HTR-8/SVneo (cell line): Measurements from ENCODE around the gene KRT2.

Experiments
- DNase-seq: peaks from one replicate; pipeline ENCODE4 v3.0.0; 2011; ENCODE audit warnings: low spot score, mixed read lengths; ENCODE audit not compliant: insufficient read length
- FAIRE-seq: peaks from 2 replicates; lab custom pipeline; 2011; peaks lifted over from hg19 to GRCh38; lab: Jason Lieb, UNC

The KRT2 gene

DNA sequence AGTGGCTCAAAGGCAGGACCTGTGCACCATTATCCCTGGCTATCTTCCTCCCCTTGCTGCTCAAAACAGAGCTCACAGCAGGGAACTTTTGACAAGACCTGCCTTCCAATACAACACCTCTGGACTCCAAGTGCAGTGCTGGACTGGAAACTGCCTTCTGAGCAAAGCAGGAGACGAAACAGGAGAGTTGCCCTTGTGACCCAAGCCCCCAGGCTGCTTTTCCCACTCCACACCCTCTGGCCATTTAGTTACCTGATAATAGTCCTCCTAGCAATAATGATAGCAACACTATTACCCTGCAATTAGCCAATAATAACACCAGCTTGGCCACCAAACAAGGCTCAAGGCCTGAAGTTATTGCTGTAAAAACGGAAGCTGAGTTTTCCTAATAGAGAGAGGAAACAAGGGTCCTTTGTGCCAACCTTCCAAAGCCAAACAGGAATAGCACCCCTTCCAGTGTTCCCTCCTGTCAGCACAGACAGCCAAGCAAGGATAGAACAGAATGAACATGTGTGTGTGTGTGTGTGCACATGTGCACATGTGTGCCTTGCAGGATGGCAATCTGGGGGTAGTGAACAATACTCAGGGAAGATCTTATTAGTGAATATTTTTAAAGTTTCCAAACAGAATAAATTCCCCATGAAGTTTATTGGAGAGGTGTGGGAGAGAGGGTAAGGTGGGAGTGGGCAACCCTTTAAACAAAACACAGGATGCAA lies 24.5 kb downstream of the KRT2 start:
- FAIRE-seq (no peak), DNase-seq (no peak)

DNA sequence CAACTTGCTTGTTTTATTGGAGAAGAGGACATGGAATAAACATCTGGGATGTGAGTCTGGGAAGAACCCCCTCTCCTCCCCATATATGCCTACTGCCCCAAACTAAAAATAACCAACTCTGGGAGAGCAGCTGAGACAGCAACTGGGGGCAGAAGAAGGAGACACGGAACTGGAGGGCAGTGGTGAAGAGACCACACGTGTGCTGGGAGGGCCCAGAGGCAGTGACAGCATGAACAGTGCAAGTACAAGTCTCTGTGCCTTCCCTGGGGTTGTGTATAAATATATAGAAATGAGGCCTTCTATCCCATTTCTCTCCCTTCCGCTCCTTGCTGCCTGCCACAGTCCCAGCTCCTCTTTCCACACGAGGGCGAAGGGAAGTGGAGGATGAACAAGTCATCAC lies 29.7 kb downstream of the KRT2 start:
- no peak for DNase-seq
- no peak for FAIRE-seq

DNA sequence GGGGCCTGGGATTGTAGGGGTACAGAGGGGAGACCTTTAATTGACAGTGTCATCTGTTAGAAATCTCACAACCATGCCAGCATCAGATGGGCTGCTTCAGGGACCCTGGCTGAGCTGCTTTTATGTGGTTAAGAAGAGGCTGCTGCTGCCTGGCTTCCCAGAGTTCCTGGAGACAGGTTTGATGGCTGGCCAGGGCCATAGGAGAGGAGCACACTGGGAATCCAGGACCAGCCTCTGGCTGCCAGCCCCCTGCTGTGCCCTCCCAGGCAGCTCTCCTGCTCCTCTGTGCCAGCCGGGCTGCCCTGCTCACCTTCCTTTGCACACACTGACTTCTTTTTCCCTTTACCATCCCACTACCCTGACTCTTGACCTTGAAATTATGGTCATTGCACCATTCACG lies 33.1 kb downstream of the KRT2 start:
- FAIRE-seq: no peak

GRCh38 chr12:52618216-52618615 lies 33.8 kb downstream of the KRT2 start, which contains the start of gene KRT73:
Gene KRT73, minus strand, starts transcription at chr12:52618559. Its CDS starts 35 bp downstream, at chr12:52618524.
- DNase-seq (no peak), FAIRE-seq (no peak)

More for the DNA sequence above, 33.1 kb downstream of the KRT2 start:
- DNase-seq: no peak

GRCh38 chr12:52617403-52617785 lies 34.6 kb downstream of the KRT2 start:
- DNase-seq (no peak), FAIRE-seq (no peak)

- DNase-seq: no peak
- FAIRE-seq: no peak
Observed at GRCh38 chr12:52616680-52617402, 35.2 kb downstream of the KRT2 start.

- FAIRE-seq: no peak
Observed at GRCh38 chr12:52615912-52616311, 36.1 kb downstream of the KRT2 start.

GRCh38 chr12:52615208-52615868 lies 36.7 kb downstream of the KRT2 start:
- no peak for DNase-seq
- no peak for FAIRE-seq

More at GRCh38 chr12:52615912-52616311, 36.1 kb downstream of the KRT2 start:
- no peak for DNase-seq

GRCh38 chr12:52614381-52615207 lies 37.4 kb downstream of the KRT2 start:
- FAIRE-seq (no peak), DNase-seq (no peak)

DNA sequence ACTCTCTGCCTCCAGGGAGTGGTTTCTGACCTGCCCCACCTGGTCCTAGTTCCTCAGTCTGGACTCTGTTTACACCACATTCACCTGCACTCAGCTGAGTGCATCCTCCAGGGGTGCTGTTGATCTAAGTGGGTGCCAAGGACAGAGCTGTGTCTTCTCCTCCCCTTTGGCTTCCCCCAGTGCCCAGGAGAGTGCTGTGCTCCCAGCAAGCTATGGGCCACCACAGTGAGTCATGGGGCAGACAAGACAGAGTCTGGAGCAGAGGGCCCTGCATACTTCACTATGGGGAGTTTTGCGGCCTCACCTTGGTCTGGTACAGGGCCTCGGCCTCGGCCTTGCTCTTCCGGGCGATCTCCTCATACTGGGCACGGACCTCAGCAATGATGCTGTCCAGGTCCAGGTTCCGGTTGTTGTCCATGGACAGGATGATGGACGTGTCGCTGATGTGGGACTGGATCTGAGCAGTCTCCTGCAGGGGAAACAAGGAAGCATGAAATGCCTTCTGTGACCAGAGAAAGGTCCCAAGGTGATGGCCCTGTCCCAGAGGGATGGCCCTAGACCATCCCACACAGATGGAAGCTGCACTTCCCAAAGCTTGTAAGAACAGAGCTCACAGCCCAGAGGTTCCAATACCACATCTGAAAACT lies 38.5 kb downstream of the KRT2 start:
- DNase-seq (no peak), FAIRE-seq (no peak)

GRCh38 chr12:52612431-52613383 lies 39.3 kb downstream of the KRT2 start:
- FAIRE-seq: no peak
- DNase-seq: no peak

DNA sequence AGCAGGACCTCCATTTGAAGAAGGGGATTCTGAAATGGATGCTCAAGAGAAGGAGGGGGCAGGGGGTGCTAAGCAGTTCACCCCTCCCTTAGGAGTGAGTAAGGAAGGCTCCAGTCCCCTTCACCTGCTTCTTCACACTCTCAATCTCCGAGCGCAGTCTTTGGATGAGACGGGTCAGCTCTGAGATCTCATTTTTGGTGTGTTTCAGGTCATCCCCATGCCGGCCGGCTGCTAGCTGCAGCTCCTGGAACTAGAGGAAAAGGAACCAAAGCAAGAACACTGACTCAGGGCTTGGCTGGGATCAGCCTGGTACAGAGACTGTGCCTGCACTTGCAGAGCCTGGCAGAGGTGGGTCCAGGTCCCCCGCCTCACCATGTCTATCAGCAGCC lies 40.9 kb downstream of the KRT2 start:
- FAIRE-seq: no peak

GRCh38 chr12:52608826-52609630 lies 43.0 kb downstream of the KRT2 start:
- FAIRE-seq (no peak), DNase-seq (no peak)

More for the DNA sequence above, 40.9 kb downstream of the KRT2 start:
- DNase-seq: no peak

DNA sequence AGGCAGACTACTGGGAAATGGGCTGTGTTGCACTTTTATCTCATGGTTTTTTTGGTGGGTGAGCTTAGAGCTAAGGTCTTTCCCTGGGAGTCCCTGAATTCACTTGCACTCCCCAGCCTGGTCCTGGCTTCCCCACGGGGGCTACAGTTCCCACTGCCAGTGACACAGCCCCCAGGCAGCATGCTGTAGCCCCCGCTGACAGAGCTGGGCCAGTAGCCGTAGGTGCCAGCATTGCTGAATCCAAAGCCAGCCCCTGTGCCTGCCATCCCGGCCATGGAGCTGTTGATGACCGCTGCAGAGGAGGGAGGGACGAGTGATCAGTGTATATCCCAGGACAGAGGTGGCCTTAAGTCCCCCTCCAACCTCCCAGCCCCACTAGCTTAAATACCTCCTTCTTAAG lies 43.9 kb downstream of the KRT2 start:
- no peak for DNase-seq

GRCh38 chr12:52607314-52607713 lies 44.7 kb downstream of the KRT2 start:
- FAIRE-seq: no peak
- no peak for DNase-seq

More for the DNA sequence above, 43.9 kb downstream of the KRT2 start:
- no peak for FAIRE-seq

DNA sequence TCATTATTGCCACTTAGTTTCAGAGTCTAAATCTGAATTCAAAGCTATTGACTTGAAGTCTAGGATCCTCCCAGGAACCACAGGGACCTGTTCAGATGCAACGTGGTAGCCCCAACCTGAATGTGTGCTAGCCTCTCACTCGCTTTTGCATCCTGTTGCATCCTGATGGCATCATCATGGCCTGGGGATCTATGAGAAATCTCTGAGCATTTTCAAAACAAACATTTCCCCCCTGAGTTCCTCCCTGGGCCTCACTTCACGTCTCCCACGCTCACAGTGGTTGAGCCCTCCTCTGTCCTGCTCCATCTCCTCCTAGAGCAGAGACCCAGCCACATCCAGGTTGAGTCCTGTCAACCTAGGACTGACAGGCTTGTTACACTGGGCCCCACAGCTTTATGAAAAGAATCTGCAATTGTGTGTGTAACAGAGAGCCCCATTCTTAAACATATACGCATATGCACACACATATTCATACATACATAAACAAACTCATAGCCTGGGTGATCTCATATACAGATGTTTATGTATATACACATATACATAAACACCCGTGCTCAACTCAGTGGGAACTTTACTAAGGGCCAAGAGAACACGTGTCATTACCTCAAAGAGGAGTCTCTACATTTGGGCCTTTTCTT lies 45.3 kb downstream of the KRT2 start:
- FAIRE-seq (no peak), DNase-seq (no peak)

DNA sequence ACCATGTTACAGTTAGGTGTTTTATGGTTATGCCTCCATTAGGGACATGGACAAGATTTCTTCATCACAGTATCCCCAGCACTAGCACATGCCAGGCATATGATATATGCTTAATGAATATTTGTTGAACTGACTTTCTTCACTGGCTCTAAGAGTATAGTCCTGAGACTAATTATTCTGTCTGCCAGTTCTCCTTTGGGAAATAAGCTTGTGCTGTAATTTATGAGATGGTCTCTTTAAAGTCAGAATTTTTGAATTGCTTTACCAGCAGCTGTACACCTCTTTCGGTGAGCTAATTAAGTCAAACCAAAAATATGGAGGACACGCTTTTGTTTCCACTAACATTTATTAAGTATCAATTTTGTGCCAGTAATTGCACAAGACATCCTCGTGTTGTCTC lies 45.9 kb downstream of the KRT2 start:
- DNase-seq (no peak), FAIRE-seq (no peak)
